GM23338 (cell line): Measurements from ENCODE around the gene FGF3. TPM values are rescaled to one million over a fixed set of nuclear protein-coding genes. Genes with fewer than 3 reads are reported as not detected.

Source experiments
- ATAC-seq: fragments of 200-7000 bp; cut with Tn5 transposase; 3 replicates; pipeline ENCODE4 v1.9.1; 2020
- DNase-seq: peaks from one replicate; pipeline ENCODE4 v3.0.0-alpha.2; 2015; ENCODE audit warnings: low spot score
- H2AFZ ChIP-seq: fragments of 200-600 bp; sonication (generic); 2 replicates; pipeline ENCODE4 v1.8.0; 2016; ENCODE audit warnings: antibody characterized with exemption, mild to moderate bottlenecking, moderate library complexity
- H3F3A ChIP-seq: fragments of 200-600 bp; sonication (generic); replicated peaks from 2 replicates; pipeline ENCODE4 v1.8.0; 2017; ENCODE audit warnings: antibody characterized with exemption, mixed run types, low read depth
- H3K27ac ChIP-seq: fragments of 200-600 bp; sonication (generic); 2 replicates; pipeline ENCODE4 v1.6.1; 2016; ENCODE audit warnings: low read depth
- H3K27me3 ChIP-seq: fragments of 200-600 bp; sonication (generic); 2 replicates; pipeline ENCODE4 v1.8.0; 2016; ENCODE audit warnings: mild to moderate bottlenecking, mixed run types, moderate library complexity; ENCODE audit not compliant: insufficient read depth
- H3K36me3 ChIP-seq: fragments of 200-600 bp; sonication (generic); 2 replicates; pipeline ENCODE4 v1.8.0; 2016; ENCODE audit warnings: mild to moderate bottlenecking; ENCODE audit not compliant: insufficient read depth
- H3K4me1 ChIP-seq: fragments of 200-600 bp; sonication (generic); 2 replicates; pipeline ENCODE4 v1.8.0; 2016; ENCODE audit warnings: mild to moderate bottlenecking, moderate library complexity; ENCODE audit not compliant: insufficient read depth
- H3K4me2 ChIP-seq: fragments of 200-600 bp; sonication (generic); 2 replicates; pipeline ENCODE4 v1.7.1; 2017; ENCODE audit warnings: mixed run types
- H3K4me3 ChIP-seq: fragments of 200-600 bp; sonication (generic); 2 replicates; pipeline ENCODE4 v1.6.1; 2016; ENCODE audit warnings: mixed run types
- H3K79me2 ChIP-seq: fragments of 200-600 bp; sonication (generic); replicated peaks from 2 replicates; pipeline ENCODE4 v1.8.0; 2017; ENCODE audit warnings: mild to moderate bottlenecking; ENCODE audit not compliant: insufficient read depth
- H3K9me2 ChIP-seq: fragments of 200-600 bp; sonication (generic); 2 replicates; pipeline ENCODE4 v1.8.0; 2017; ENCODE audit not compliant: insufficient read depth
- H4K20me1 ChIP-seq: fragments of 200-600 bp; sonication (generic); replicated peaks from 2 replicates; pipeline ENCODE4 v1.8.0; 2017; ENCODE audit warnings: mild to moderate bottlenecking; ENCODE audit not compliant: insufficient read depth
- H3K27ac Mint-ChIP-seq: 2 replicates; pipeline ENCODE4 v1.8.0; 2020; ENCODE audit warnings: inconsistent platforms, mild to moderate bottlenecking, moderate library complexity, mixed read lengths
- H3K27me3 Mint-ChIP-seq: 3 replicates; pipeline ENCODE4 v1.8.0; 2022; ENCODE audit warnings: low read depth, mild to moderate bottlenecking, moderate library complexity, mixed read lengths, inconsistent platforms; ENCODE audit not compliant: insufficient read depth, poor library complexity
- H3K36me3 Mint-ChIP-seq: 3 replicates; pipeline ENCODE4 v1.8.0; 2021; ENCODE audit warnings: low read depth, mild to moderate bottlenecking, inconsistent platforms, moderate library complexity, mixed read lengths
- H3K4me1 Mint-ChIP-seq: 3 replicates; pipeline ENCODE4 v1.8.0; 2020; ENCODE audit warnings: mild to moderate bottlenecking, inconsistent platforms, mixed read lengths
- H3K4me3 Mint-ChIP-seq: 3 replicates; pipeline ENCODE4 v1.8.0; 2021; ENCODE audit warnings: moderate library complexity, mild to moderate bottlenecking, inconsistent platforms, mixed read lengths
- H3K9me3 Mint-ChIP-seq: 3 replicates; pipeline ENCODE4 v1.8.0; 2020; ENCODE audit warnings: moderate library complexity, mild to moderate bottlenecking, inconsistent platforms, mixed read lengths
- EZH2 ChIP-seq: fragments of 200-600 bp; sonication (generic); IDR thresholded peaks from one replicate; pipeline ENCODE4 v1.8.0; 2017; ENCODE audit warnings: antibody characterized with exemption, mild to moderate bottlenecking, low read depth; ENCODE audit not compliant: unreplicated experiment
- JUNB ChIP-seq: IDR thresholded peaks from one replicate; pipeline ENCODE4 v1.6.1; 2016; ENCODE audit warnings: antibody characterized with exemption; ENCODE audit not compliant: unreplicated experiment
- NANOG ChIP-seq: IDR thresholded peaks from 2 replicates; pipeline ENCODE4 v1.6.1; 2016; ENCODE audit warnings: antibody characterized with exemption, borderline replicate concordance
- POLR2AphosphoS5 ChIP-seq: IDR thresholded peaks from 2 replicates; pipeline ENCODE4 v1.6.1; 2016; ENCODE audit warnings: antibody characterized with exemption, low read depth
- STAT1 ChIP-seq: IDR thresholded peaks from one replicate; pipeline ENCODE4 v1.6.1; 2016; ENCODE audit warnings: antibody characterized with exemption; ENCODE audit not compliant: unreplicated experiment
- polyA plus RNA-seq: library from polyadenylated mRNA; unstranded; fragments of >200 nt; fragmentation: Nextera tagmentation; extraction: Ambion mirVana; gene quantifications from 2 replicates; pipeline ENCODE4 v1.2.1, GENCODE V29; 2016
- total RNA-seq: library from RNA; depleted of rRNA; stranded (reverse); fragments of >200 nt; shearing (Covaris generic); gene quantifications from 2 replicates; pipeline ENCODE4 v1.2.3, GENCODE V29; 2014
- TF ChIP-seq, protein P1 (sequence below), 2 experiments: fragments of 200-600 bp in 1 of 2; sonication (generic) in 1 of 2; conservative IDR thresholded peaks; 2 replicates each; pipeline versions ENCODE4 v1.5.1 to v1.6.1; 2016 to 2017; ENCODE audit warnings: antibody characterized with exemption in 2 of 2, low read depth in 2 of 2, mild to moderate bottlenecking in 2 of 2, moderate library complexity in 1 of 2

Gene FGF3
- total and polyA plus RNA-seq, 2 experiments from 2014 or later: 1.2 TPM; not detected in 1

DNA sequence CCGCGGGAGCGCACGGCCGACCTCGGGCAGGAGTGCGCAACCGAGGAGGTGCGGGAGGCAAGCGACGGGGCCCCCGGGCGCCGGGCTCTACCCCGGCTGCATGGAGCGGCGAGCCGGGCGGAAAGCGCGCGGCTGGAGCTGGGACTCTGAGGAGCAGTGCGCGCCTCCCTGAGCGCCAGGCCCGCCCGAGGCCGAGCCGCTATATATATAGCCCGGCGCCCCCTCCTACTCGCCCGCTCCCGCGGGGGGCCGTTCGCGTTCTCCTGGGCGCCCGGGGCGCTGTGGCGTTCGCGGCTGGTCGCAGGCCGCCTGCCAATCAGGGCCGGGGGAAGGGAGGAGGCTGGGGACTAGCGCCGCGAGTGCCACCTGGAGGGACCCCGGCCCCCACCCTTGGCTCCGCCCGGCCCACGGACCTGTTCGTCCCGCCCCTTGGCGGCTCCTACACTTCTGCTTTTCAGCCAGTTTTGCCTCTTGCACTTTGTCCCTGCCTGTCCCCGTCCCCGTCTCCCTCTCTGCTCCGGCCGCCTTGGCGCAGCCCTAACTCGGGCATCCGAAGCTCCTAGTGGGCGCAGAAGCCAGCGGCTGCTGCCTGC, 44.0 kb downstream of the FGF3 start, which contains the start of gene FGF4:
TSS of gene FGF4 (minus strand) at position 179 of the 593 bp plus-strand sequence. CDS start 257 bp downstream, outside the sequence.
- H3K4me1 Mint-ChIP-seq: peaks cover 33% of the 10 kb centered on the region
- H2AFZ ChIP-seq: peak within 1 kb of the TSS; percentile 95
- H3K27ac Mint-ChIP-seq: no peak within 1 kb of the TSS
- 0 out of 2 replicates have a peak, but pooled peaks have one; percentile 11 for TF ChIP-seq POLR2AphosphoS5
- peak; percentile 39 for TF ChIP-seq EZH2
- TF ChIP-seq, protein P1, sequence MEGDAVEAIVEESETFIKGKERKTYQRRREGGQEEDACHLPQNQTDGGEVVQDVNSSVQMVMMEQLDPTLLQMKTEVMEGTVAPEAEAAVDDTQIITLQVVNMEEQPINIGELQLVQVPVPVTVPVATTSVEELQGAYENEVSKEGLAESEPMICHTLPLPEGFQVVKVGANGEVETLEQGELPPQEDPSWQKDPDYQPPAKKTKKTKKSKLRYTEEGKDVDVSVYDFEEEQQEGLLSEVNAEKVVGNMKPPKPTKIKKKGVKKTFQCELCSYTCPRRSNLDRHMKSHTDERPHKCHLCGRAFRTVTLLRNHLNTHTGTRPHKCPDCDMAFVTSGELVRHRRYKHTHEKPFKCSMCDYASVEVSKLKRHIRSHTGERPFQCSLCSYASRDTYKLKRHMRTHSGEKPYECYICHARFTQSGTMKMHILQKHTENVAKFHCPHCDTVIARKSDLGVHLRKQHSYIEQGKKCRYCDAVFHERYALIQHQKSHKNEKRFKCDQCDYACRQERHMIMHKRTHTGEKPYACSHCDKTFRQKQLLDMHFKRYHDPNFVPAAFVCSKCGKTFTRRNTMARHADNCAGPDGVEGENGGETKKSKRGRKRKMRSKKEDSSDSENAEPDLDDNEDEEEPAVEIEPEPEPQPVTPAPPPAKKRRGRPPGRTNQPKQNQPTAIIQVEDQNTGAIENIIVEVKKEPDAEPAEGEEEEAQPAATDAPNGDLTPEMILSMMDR (conservative IDR thresholded peaks at IDR 0.05; ENCODE audit: low read depth in 2 of 2): 0 out of 4 replicates have a peak, but pooled peaks of 1 of the 2 experiments have one; percentile 2
- TF ChIP-seq JUNB: no peak
- no peaks in the 10 kb centered on the region; the same call in 1 of the 2 replicates for H3K79me2 ChIP-seq
- H3K9me3 Mint-ChIP-seq: no peaks in the 10 kb centered on the region
- DNase-seq (peak; percentile 68), ATAC-seq (peak; percentile 56)
- peak within 1 kb of the TSS; percentile 73 for H3K4me3 Mint-ChIP-seq
- no peaks in the 10 kb centered on the region for H3K9me2 ChIP-seq
- peaks cover 41% of the 10 kb centered on the region for H3K27me3 Mint-ChIP-seq
- peaks cover 52% of the 10 kb centered on the region for H3K27me3 ChIP-seq
- H3K4me2 ChIP-seq: peak within 1 kb of the TSS; percentile 86
- no peaks in the 10 kb centered on the region for H3K36me3 ChIP-seq
- H3K36me3 Mint-ChIP-seq: no peaks in the 10 kb centered on the region
- H3F3A ChIP-seq: no peaks in the 10 kb centered on the region; the same call in 1 of the 2 replicates
- no peak within 1 kb of the TSS for H3K27ac ChIP-seq
- no peaks in the 10 kb centered on the region for H4K20me1 ChIP-seq
- H3K4me3 ChIP-seq: peak within 1 kb of the TSS; percentile 60
- peaks cover 36% of the 10 kb centered on the region for H3K4me1 ChIP-seq

DNA sequence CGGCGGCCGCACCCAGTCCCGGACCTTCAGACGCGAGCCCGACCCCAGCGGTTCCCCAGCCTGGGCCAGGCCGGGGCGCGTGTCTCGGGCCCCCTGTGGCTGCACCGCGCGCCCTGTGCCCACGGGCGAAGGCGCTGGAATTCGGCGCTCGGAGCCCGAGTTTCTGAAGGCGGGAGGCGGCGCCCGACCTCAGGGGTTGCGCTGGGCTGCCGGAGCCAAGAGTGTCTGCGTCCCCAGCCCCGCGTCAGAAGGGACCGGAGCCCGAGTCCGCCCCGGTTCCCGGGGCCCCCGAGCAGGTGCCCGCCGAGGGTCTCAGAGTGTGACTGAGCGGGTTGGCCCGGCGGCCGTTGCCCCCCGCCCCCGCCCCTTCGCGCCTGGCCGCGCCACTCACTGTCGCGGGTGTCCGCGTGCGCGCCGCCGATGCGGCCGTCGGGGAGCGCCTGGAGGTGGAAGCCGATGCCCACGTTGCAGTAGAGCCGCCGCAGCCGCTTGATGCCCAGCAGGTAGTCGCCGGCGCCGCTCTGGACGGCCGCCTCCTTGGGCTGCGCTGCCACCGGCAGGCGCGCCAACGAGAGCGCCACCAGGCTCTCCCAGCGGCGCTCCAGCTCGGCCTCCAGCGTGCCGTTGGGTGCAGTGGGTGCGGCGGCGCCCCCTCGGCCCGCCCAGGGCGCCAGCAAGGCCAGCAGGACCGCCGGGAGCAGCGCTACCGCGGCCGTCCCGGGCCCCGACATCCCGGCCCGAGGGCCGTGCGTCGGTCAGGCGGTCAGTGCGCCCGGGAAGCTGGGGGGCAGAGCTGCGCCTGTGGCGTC, 44.7 kb downstream of the FGF3 start:
- H3K27me3 ChIP-seq: peaks cover 52% of the 10 kb centered on the region
- H3K36me3 Mint-ChIP-seq: no peaks in the 10 kb centered on the region
- H2AFZ ChIP-seq: peak overlapping the region; percentile 63; the same call in 1 of the 2 replicates
- H3K27ac ChIP-seq: no peak overlapping the region
- H3K27ac Mint-ChIP-seq: no peak overlapping the region
- no peaks in the 10 kb centered on the region for H3K36me3 ChIP-seq
- DNase-seq (peak; percentile 54), ATAC-seq (peak; percentile 21)
- no peak for TF ChIP-seq JUNB
- TF ChIP-seq STAT1: no peak
- peak; percentile 45 for TF ChIP-seq EZH2
- no peak for TF ChIP-seq NANOG
- no peaks in the 10 kb centered on the region for H3K9me2 ChIP-seq
- peaks cover 42% of the 10 kb centered on the region for H3K4me1 ChIP-seq
- no peaks in the 10 kb centered on the region for H4K20me1 ChIP-seq
- H3K4me3 ChIP-seq: peak overlapping the region; percentile 60
- no peaks in the 10 kb centered on the region; the same call in 1 of the 2 replicates for H3F3A ChIP-seq
- peak overlapping the region; percentile 86 for H3K4me2 ChIP-seq
- H3K27me3 Mint-ChIP-seq: peaks cover 40% of the 10 kb centered on the region
- peaks cover 34% of the 10 kb centered on the region for H3K4me1 Mint-ChIP-seq
- no peak overlapping the region for H3K4me3 Mint-ChIP-seq
- H3K79me2 ChIP-seq: no peaks in the 10 kb centered on the region; the same call in 1 of the 2 replicates
- peaks cover 1% of the 10 kb centered on the region; the same call in 1 of the 3 replicates for H3K9me3 Mint-ChIP-seq
